Pancreas (tissue), 8 donors: ENCODE results near the gene BAK1. TPM values are rescaled to one million over a fixed set of nuclear protein-coding genes. Genes with fewer than 3 reads are reported as not detected.

Experiments
- polyA plus RNA-seq, 2 donors: library from polyadenylated mRNA; stranded (reverse); fragments of 200-250 nt; gene quantifications; one replicate each; pipeline ENCODE4 v1.2.3, GENCODE V29; 2013
- total RNA-seq, 6 donors: library from RNA; stranded (reverse); fragmentation: NEBNext Ultra II Directional in 4 of 6; extraction: Animal tissue kit (Norgen Biotek cat#: 25700) in 4 of 6; gene quantifications; one replicate each; pipeline versions ENCODE4 v1.2.1 to v1.2.4, GENCODE V29; 2021 to 2023
- donor health status: healthy with polysubstance abuse.
- donor health status: DM: no; HTN: no; CAD: no; lungs with moderate emphysema.
- donor health status: DM: no; HTN: no; CAD: no.
- donor health status: Bipolar disorder and iron deficiency.
- donor health status: DM: yes; HTN: yes; CAD: no.
- donor health status: DM: no; HTN: no; CAD: no.
- donor health status: DM: no; HTN: no; CAD: no.
- donor health status: DM: yes; HTN: yes; CAD: no.

The BAK1 gene
- total and polyA plus RNA-seq, 8 donors: 5.6 to 11.2 (median 7.3) TPM

Other genes with a start within 250 kb of the BAK1 start
- gene KIFC1, start 188.5 kb downstream of the BAK1 start, total RNA-seq: 1 to 10 TPM in 1 of 6 donors, under 1 TPM in 5; 0.14 to 1.5 (median 0.52) TPM
- under 1 TPM; 0.19 to 0.42 TPM for gene KIFC1, start 188.5 kb downstream of the BAK1 start, polyA plus RNA-seq
- 10 to 100 TPM; 28.5 to 68.0 (median 47.2) TPM for gene PHF1, start 169.3 kb downstream of the BAK1 start, total RNA-seq
- gene PHF1, start 169.3 kb downstream of the BAK1 start, polyA plus RNA-seq: 100 to 1,000 TPM; 143 to 192 TPM
- gene CUTA, start 162.2 kb downstream of the BAK1 start, total RNA-seq: 10 to 100 TPM; 65.0 to 99.6 (median 78.1) TPM
- gene CUTA, start 162.2 kb downstream of the BAK1 start, polyA plus RNA-seq: 100 to 1,000 TPM in 1 of 2 donors, 10 to 100 TPM in 1; 96.7 to 204 TPM
- gene SYNGAP1, start 160.2 kb downstream of the BAK1 start, total RNA-seq: 10 to 100 TPM in 1 of 6 donors, 1 to 10 TPM in 5; 4.6 to 11.0 (median 5.6) TPM
- gene SYNGAP1, start 160.2 kb downstream of the BAK1 start, polyA plus RNA-seq: 10 to 100 TPM in 1 of 2 donors, 1 to 10 TPM in 1; 8.3 to 16.4 TPM
- gene ZBTB9, start 125.7 kb downstream of the BAK1 start, total RNA-seq: 1 to 10 TPM; 1.7 to 4.7 (median 3.6) TPM
- 1 to 10 TPM; 1.7 to 3.6 TPM for gene ZBTB9, start 125.7 kb downstream of the BAK1 start, polyA plus RNA-seq
- gene ITPR3, start 41.0 kb upstream of the BAK1 start, total RNA-seq: 10 to 100 TPM in 5 of 6 donors, 1 to 10 TPM in 1; 9.1 to 20.3 (median 11.4) TPM
- 10 to 100 TPM; 13.7 to 15.3 TPM for gene ITPR3, start 41.0 kb upstream of the BAK1 start, polyA plus RNA-seq
- gene UQCC2, start 131.4 kb upstream of the BAK1 start, total RNA-seq: 10 to 100 TPM; 13.9 to 32.1 (median 23.3) TPM
- 10 to 100 TPM; 40.2 to 58.9 TPM for gene UQCC2, start 131.4 kb upstream of the BAK1 start, polyA plus RNA-seq
- under 1 TPM; 0.12 to 0.69 (median 0.38) TPM for gene IP6K3, start 166.6 kb upstream of the BAK1 start, total RNA-seq
- under 1 TPM; 0.19 to 0.49 TPM for gene IP6K3, start 166.6 kb upstream of the BAK1 start, polyA plus RNA-seq
- gene LEMD2, start 208.9 kb upstream of the BAK1 start, total RNA-seq: 10 to 100 TPM; 23.4 to 34.5 (median 27.8) TPM
- 10 to 100 TPM; 46.0 to 59.4 TPM for gene LEMD2, start 208.9 kb upstream of the BAK1 start, polyA plus RNA-seq
- gene MLN, start 223.7 kb upstream of the BAK1 start, total RNA-seq: not detected
- gene MLN, start 223.7 kb upstream of the BAK1 start, polyA plus RNA-seq: not detected